Activated T-helper 1 cell treated with anti-CD3 and anti-CD28 coated beads, Interleukin-2, amount 50 U/mL, for 16 hours (primary cell): ENCODE results near the gene SDC1.
"Not testable (repeated sequence)": the region's sequence is repeated elsewhere in the genome, so short reads cannot be mapped to it uniquely, and the experiment has no call there.

Experiments
- DNase-seq, 2 donors: peaks; one replicate each; pipeline ENCODE4 v3.0.0-alpha.2; 2020; ENCODE audit warnings: low read depth in 1 of 2, low spot score in 1 of 2

Gene SDC1

DNA sequence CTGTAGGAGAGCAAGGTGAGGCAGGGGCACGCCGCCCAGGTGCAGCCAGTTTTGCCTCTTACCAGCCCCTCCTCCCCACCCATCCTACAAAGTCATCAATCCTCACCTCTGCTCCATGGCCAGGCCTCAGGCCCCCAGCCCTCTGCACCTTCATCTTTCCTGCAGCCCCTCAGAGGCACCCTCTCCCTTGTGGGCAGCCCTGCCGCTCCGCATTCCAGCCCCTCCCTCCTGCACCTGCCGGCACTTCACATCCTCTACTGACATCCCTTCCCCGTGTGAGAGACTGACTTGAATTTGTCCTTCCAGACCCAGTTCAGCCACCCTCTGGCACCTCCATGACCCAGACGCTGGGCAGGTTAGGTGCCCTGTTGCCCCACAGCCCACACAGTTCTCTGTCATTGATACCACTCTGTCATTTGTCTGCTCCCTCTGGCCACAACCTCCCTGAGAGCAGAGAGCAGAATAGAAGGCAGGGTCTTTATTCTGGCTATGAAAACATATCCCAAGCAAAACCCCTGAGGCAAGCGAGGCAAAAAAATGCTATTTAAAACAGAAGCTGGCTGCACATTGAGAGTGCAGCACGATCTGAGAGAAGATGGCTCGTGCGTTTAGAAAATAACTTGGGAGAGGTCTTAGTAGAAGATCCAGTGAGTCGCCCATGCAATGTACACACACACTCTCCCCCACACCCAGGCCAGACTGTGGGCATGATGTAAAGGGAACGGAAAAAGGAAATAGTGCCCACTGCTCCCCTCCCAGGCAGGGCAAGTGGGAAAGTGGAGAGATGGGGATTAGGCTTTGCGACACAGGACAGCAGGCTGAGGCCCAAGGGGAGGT is 25.9 kb downstream of the SDC1 start:
- no peak for DNase-seq

- DNase-seq = no peak
These were observed 26.9 kb downstream of the SDC1 start for GRCh38 chr2:20198001-20198400.

GRCh38 chr2:20197192-20197591 is 27.7 kb downstream of the SDC1 start:
- no peak for DNase-seq

DNA sequence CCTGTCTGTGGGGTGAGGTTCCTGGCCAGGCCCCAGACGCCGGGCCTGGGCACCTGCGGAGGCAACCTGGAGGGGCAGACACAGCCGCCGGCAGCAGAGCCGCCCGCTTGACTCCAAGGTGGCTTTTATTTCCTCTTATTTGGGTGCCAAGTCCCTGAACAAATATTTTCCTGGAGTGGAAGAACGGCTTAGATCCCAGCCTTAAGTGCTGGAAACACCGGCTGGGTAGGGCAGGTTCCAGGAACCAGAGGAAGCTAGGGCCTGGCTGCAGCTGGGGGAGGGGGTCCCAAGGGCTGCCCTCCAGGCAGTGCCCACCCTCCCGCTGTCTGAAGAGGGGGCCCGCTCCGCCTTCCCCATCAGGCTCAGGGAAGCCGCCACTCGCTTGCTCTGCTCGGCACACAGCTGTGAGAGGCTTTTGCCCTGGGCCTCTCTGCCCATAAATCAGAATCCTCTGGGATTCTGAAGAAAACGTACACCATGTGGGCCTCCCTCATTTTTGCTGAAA is 28.2 kb downstream of the SDC1 start:
- DNase-seq = no peak

DNA sequence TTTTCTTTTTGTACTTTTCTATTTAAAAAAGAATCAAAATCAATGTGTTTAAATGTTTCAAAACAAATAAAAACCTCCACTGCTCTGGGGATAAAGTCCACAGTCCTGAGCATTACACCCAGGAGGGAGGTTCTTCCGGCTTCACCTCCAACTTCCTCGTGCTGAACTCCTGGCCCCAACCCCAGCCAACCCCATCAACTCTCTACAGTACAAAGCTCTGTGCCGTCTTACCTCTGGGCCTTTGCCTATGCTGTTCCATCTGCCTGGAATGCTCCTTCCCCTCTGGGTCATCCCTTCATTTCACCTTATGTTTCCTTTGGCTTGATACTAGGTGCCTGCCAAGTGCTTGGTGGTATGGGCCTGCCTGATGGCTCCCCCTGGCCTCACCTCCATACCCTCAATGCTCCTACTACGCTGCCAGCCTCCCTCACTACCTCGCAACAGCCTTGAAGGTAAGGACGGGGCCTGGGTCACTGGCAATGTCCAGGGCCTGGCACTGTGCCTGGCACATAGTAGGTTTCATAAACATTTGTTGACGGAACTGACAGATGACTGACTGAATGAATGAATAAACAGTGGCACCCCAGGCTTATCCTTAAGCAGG is 28.8 kb downstream of the SDC1 start:
- no peak for DNase-seq

DNA sequence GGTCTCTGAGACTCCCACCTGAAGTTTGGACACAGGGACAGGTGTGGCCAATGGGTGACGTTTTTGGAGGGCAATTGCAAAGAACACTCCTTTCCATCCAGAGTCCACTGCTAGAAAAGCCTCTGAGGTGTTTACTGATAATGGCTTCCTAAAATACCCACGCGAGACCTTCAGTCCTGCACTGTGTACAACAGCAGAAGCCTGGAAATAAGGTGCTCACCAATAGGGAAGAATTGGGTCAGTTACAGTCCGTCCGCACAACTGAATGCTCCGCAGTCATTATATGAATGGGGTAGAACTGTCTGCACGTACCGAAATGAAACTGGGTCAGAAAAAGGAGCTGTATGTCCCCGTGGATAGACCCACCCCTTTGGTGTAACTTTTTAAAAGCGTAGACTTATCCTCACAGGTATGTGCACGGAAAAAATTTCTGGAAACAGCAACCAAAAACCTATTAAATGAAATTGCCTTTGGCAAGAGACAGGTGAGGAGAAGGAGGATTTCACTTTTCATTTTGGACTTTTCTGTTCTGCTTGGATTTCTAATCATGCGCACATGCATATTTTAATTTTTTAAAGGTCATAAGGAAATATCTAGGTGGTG is 29.4 kb downstream of the SDC1 start:
- DNase-seq = no peak

DNA sequence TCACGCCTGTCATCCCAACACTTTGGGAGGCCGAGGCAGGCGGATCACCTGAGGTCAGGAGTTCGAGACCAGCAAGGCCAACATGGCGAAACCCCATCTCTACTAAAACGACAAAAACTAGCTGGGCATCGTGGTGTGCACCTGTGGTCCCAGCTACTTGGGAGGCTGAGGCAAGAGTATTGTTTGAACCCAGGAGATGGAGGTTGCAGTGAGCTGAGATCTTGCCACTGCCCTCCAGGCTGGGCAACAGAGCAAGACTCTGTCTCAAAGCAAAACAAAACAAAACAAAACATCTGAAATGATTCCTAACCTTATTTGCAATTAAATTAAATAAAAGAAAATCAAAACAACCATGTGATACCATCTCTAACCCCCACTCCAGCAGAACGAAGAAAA is 29.9 kb downstream of the SDC1 start:
- not testable (repeated sequence) for DNase-seq

DNA sequence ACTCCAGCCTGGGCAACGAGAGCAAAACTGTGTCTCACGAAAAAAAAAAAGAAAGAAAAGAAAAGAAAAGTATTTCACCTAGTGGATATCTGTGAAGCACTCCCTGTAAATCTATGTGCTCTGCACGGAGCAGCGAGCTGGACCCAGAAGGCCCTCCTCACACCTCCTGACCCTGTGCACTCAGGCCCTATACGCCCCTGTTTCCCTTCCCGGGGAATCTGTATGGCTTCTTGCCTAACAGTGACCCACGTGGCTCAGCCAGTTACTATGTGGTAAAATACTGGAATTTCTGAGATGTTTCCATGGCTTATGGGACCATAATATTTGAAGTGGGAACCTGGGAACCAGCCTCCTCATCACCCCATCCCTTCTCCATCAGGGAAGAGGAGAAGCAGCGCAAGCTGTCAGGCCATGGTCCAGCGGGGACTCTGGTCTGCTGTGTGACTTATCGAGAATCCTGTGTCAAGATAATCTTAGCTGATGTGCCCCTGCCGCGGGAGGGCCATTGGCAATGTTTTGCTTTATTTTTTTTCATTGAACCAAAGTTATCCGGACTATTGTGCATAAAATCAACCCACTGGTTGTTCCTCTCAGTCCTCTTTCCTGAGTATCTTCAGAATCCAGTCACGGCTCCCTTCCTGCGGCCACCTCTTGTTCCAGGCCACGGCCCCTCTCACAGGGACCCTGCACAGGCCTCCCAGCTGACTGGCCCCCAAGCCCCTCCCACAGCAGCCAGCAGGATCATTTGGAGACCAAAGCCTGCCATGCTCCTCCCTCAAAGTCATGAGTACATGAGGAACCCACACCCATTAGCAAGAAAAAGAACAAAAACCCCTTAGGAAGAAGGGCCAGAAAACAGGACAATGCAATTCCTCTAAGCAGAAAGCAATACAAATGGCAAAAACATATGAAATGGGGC is 30.6 kb downstream of the SDC1 start:
- DNase-seq = no peak

DNA sequence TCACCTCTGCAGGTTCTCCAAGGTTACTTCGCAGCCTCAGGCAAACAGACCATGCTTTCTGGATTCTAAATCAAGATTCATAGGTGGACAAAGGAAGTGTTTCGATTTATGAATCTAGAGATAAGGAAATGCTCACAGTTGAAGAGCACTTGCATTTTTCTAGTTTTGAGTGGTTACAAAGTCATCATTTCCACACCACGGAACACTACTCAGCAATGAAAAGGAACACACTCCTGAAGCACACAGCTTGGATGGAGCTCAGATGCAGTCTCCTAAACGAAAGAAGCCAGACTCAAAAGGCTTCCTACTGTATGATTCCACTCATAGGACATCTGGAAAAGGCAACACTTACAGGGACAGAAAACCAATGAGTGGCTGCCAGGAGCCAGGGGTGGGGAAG is 31.7 kb downstream of the SDC1 start:
- no peak for DNase-seq

DNA sequence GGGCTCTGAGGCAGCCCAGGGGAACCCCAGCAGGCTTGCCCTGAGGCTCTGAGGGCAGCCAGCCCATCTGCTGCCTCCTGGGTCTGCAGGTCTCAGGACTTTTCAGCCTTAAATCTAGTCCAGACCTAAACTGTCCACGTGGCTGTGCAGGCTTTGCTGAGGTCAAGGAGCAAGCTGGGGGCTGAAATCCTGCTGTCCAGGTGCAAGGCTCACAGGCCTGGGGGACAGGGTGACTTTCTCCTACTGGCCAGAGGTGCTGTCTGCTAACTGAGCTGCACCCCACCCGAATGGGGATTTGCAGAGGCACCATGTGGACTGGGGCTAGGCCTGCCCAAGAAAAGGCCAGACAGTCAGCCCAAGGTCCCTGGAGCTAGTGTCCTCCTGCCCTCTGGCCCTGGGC is 32.1 kb downstream of the SDC1 start:
- no peak for DNase-seq

DNA sequence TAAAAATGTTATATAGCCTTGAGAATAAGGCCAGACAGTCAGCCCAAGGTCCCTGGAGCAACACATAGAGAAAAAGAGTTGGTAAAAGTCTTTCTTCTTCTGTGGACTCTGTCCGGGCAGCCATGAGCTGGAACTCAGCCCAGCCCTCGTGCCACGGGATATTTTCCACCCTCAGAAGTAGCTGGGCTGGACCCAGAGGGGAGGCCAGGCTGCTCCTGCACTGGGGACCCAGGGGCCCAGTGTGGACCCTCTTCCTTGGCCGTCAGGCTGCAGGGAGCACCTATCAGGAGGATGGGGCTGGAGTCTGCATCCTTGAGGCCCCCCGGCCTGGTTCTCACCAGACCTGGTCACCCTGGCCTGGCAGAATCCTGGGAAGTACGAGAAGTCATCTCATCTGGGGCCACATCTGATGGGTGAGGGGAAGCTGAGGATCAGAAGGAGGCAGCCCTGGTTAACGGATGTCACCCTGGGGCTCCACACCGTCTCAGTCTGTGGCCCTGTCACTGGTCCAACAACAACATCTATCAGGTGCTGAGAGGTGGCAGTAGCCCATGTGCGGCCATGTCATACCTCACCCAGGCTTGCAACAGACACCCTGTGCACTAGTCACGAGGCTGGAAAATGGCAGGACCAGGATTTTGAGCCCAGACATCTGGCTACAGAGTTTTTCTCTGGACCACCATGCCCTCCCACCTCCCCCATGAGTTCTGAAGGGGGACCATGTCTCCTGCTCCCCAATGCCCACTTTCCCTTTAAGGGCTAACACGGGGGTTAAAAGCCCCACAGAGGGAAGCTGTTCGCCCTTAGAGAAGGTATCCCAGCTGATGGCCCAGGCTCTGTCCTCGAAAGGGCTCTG is 33.0 kb downstream of the SDC1 start:
- DNase-seq = no peak

DNA sequence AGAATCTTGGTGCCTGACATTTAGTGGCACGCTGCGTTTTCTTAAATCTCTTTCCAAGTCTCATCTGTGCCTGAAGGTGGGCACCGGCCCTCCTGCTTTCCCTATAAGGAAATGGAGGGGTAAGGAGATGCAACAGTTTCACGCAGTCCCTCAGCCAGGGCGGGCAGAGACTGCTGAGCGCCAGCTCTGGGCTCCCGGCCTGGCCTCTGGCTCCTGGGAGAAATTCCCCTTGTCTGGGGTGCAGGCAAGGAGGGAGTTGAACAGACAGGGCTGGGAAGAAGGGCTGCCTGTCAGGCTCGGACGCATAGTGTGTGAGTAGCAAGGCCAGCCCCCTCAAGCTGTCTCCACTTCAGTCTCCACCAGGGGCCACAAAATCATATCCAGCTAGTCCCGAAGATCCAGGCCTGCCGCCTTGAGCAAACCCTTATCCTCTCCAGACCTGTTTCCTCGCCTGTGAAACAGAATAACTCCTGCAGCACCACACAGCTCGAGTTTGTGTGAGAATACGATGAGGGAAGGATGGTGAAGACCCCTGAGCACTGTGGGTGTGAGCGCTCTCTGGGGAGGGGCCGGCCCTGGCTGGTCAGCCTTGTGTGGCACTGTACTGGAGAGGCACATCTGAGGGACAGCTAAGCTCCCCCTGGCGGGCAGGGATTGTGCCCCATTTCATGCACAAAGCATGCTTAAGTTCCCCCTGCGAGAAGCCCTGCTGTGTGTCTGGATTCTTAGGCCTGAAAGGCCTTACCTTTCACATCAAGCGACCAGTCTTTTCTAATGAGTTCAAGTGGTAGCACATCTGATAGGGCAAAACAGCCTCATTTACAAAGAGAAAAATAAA is 33.8 kb downstream of the SDC1 start:
- no peak for DNase-seq

- no peak for DNase-seq
These were observed 34.8 kb downstream of the SDC1 start for GRCh38 chr2:20190170-20190569.

DNA sequence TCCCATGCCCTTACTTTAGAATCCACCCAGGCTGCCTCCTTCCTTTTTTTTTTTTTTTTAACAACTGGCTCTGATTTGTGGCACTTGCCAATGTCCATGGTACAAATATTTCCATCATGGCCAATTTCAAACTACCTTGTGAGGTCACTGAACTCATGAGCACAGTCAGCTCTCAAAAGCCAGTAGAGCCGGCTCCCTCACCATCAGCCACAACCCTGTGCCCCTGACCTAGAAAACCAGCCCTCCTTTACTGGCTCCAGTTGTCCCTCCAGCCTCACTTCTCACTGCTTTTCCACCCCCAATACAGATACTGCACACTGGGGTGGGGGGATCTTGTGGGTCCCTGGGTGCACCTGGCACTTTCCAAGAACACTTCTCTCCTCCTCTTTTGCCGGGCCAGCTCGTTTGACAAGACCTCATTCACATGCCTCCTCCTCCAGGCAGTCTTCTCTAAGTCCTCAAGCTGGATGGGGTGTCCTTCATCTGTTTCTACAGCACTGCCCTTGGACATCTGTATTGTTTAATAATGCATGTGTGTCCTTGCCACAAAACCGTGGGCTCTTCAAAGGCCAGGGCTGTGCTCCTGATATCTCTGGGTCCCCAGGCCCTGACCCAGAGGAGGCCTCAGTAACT is 35.5 kb downstream of the SDC1 start:
- no peak for DNase-seq

GRCh38 chr2:20188851-20189250 is 36.1 kb downstream of the SDC1 start:
- no peak for DNase-seq

- no peak for DNase-seq
These were observed 36.7 kb downstream of the SDC1 start for GRCh38 chr2:20188201-20188600.

DNA sequence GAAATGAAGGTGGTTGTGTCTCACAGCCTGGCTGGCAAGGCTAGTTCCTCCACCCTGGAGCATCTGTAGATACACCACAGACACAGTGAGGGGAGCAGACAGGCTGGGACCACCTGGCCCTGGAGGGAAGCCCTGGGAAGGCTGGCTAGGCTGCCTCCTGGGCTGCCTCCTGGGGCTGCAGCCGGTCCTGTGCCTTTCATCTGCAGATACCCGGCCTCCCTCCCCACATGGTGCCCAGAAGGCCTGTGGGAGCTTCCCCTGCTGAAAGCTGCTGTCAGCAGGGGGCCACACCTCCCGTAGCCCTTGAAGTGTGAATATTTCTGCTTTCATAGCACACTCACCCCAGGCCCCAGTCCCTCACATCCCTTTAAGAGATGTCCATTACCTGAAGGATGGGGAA is 37.6 kb downstream of the SDC1 start:
- DNase-seq = no peak

- DNase-seq = no peak
These were observed 38.1 kb downstream of the SDC1 start for GRCh38 chr2:20186855-20187187.
